PC-9 (cell line): ENCODE data around the gene BCAS3.

Experiments
- CTCF ChIP-seq: fragments of 200-600 bp; sonication (generic); conservative IDR thresholded peaks from 2 replicates; pipeline ENCODE4 v1.6.1; 2017; ENCODE audit warnings: mixed run types, antibody characterized with exemption, mild to moderate bottlenecking, moderate library complexity
- EZH2 ChIP-seq: fragments of 200-600 bp; sonication (generic); IDR thresholded peaks from 2 replicates; pipeline ENCODE4 v1.8.0; 2017; ENCODE audit warnings: antibody characterized with exemption, low read depth

- TF ChIP-seq CTCF, result no peak
- no peak for TF ChIP-seq EZH2
These were observed 370.9 kb downstream of the BCAS3 start for GRCh38 chr17:61048376-61049106.
